Urothelium cell line (cell line): ENCODE data around the gene WDR7.
"Not testable (repeated sequence)": the region's sequence is repeated elsewhere in the genome, so short reads cannot be mapped to it uniquely, and the experiment has no call there.

ENCODE experiments used
- DNase-seq: peaks from one replicate; pipeline ENCODE4 v3.0.0; 2011; ENCODE audit warnings: low spot score, mixed read lengths
- FAIRE-seq: peaks from 2 replicates; lab custom pipeline; 2011; peaks lifted over from hg19 to GRCh38; lab: Jason Lieb, UNC

Gene WDR7

GRCh38 chr18:56652802-56653201, 1.6 kb downstream of the WDR7 start:
- FAIRE-seq: no peak
- DNase-seq: no peak

- DNase-seq, FAIRE-seq: not testable (repeated sequence)
Observed at GRCh38 chr18:56654280-56654679, 3.1 kb downstream of the WDR7 start.

- FAIRE-seq: no peak
- no peak for DNase-seq
Observed at GRCh38 chr18:56658261-56658660, 7.1 kb downstream of the WDR7 start.

GRCh38 chr18:56659111-56659510, 8.0 kb downstream of the WDR7 start:
- DNase-seq (no peak), FAIRE-seq (no peak)

- FAIRE-seq: no peak
Observed at GRCh38 chr18:56660655-56661054, 9.5 kb downstream of the WDR7 start.

GRCh38 chr18:56661360-56662062, 10.4 kb downstream of the WDR7 start:
- DNase-seq (no peak), FAIRE-seq (no peak)

More at GRCh38 chr18:56660655-56661054, 9.5 kb downstream of the WDR7 start:
- DNase-seq: no peak

- DNase-seq: no peak
- no peak for FAIRE-seq
Observed at GRCh38 chr18:56662063-56662408, 10.9 kb downstream of the WDR7 start.

GRCh38 chr18:56662502-56662901, 11.3 kb downstream of the WDR7 start:
- FAIRE-seq (no peak), DNase-seq (no peak)

GRCh38 chr18:56662902-56663301, 11.7 kb downstream of the WDR7 start:
- FAIRE-seq (no peak), DNase-seq (no peak)

- no peak for FAIRE-seq
- no peak for DNase-seq
Observed at GRCh38 chr18:56672391-56672790, 21.2 kb downstream of the WDR7 start.

GRCh38 chr18:56672981-56673380, 21.8 kb downstream of the WDR7 start:
- no peak for FAIRE-seq
- no peak for DNase-seq

- DNase-seq (no peak), FAIRE-seq (no peak)
Observed at GRCh38 chr18:56676639-56677038, 25.5 kb downstream of the WDR7 start.

- no peak for FAIRE-seq
Observed at GRCh38 chr18:56678836-56679565, 27.8 kb downstream of the WDR7 start.

GRCh38 chr18:56684277-56684676, 33.1 kb downstream of the WDR7 start:
- DNase-seq: no peak
- no peak for FAIRE-seq

More at GRCh38 chr18:56678836-56679565, 27.8 kb downstream of the WDR7 start:
- no peak for DNase-seq

- DNase-seq: no peak
- FAIRE-seq: no peak
Observed at GRCh38 chr18:56691530-56691929, 40.4 kb downstream of the WDR7 start.

- DNase-seq: no peak
- FAIRE-seq: no peak
Observed at GRCh38 chr18:56696966-56697365, 45.8 kb downstream of the WDR7 start.

- no peak for FAIRE-seq
- peak; percentile 20 for DNase-seq
Observed at GRCh38 chr18:56702946-56703345, 51.8 kb downstream of the WDR7 start.

- FAIRE-seq (no peak), DNase-seq (peak; percentile 60)
Observed at GRCh38 chr18:56709463-56709862, 58.3 kb downstream of the WDR7 start.

GRCh38 chr18:56711708-56712445, 60.7 kb downstream of the WDR7 start:
- DNase-seq (no peak), FAIRE-seq (no peak)

- no peak for FAIRE-seq
- no peak for DNase-seq
Observed at GRCh38 chr18:56712761-56713160, 61.6 kb downstream of the WDR7 start.

- no peak for FAIRE-seq
- no peak for DNase-seq
Observed at GRCh38 chr18:56715121-56715520, 64.0 kb downstream of the WDR7 start.

GRCh38 chr18:56716692-56717146, 65.6 kb downstream of the WDR7 start:
- FAIRE-seq: no peak
- no peak for DNase-seq
